ENCODE measurements around the gene NOX5.

Gene NOX5

GRCh38 chr15:68990992-68991500, 23.4 kb upstream of the NOX5 start:
- no peak overlapping the region for H3K4me3 ChIP-seq (ENCODE audit: low read length)
- TF ChIP-seq, protein P1, sequence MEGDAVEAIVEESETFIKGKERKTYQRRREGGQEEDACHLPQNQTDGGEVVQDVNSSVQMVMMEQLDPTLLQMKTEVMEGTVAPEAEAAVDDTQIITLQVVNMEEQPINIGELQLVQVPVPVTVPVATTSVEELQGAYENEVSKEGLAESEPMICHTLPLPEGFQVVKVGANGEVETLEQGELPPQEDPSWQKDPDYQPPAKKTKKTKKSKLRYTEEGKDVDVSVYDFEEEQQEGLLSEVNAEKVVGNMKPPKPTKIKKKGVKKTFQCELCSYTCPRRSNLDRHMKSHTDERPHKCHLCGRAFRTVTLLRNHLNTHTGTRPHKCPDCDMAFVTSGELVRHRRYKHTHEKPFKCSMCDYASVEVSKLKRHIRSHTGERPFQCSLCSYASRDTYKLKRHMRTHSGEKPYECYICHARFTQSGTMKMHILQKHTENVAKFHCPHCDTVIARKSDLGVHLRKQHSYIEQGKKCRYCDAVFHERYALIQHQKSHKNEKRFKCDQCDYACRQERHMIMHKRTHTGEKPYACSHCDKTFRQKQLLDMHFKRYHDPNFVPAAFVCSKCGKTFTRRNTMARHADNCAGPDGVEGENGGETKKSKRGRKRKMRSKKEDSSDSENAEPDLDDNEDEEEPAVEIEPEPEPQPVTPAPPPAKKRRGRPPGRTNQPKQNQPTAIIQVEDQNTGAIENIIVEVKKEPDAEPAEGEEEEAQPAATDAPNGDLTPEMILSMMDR (IDR thresholded peaks at IDR 0.05; ENCODE audit: insufficient read depth, low read depth, low read length, missing control alignments): no peak

DNA sequence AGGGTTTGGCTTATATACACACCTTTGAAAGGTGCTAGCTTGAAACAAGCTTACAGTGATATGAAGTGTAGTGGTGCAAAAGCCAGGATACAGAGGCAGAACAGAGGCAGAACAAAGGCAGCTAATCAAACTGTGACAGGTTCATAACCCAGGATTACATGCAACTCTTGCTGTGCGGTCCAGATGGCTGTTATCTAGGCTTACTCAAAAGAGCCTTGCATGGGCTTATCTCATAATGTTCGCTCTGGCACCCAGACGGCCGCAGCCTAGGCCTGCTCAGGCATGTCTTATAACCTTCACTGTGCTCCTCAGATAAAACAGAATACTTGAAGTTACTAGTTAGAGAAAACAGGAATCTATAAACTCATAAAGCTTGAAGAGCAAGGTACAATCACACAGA, 22.8 kb upstream of the NOX5 start:
- peak; percentile 76 for DNase-seq (ENCODE audit: low read depth)
- TF ChIP-seq, protein P1 (IDR thresholded peaks at IDR 0.05; ENCODE audit: insufficient read depth, low read depth, low read length, missing control alignments): no peak
- no peak overlapping the region for H3K4me3 ChIP-seq (ENCODE audit: low read length)

More at GRCh38 chr15:68990992-68991500, 23.4 kb upstream of the NOX5 start:
- no peak for DNase-seq (ENCODE audit: low read depth)

- TF ChIP-seq, protein P1 (IDR thresholded peaks at IDR 0.05; ENCODE audit: insufficient read depth, low read depth, low read length, missing control alignments): no peak
- H3K4me3 ChIP-seq (ENCODE audit: low read length): no peak overlapping the region
- peak; percentile 19 for DNase-seq (ENCODE audit: low read depth)
Measured at GRCh38 chr15:68992696-68993095, 21.8 kb upstream of the NOX5 start.

DNA sequence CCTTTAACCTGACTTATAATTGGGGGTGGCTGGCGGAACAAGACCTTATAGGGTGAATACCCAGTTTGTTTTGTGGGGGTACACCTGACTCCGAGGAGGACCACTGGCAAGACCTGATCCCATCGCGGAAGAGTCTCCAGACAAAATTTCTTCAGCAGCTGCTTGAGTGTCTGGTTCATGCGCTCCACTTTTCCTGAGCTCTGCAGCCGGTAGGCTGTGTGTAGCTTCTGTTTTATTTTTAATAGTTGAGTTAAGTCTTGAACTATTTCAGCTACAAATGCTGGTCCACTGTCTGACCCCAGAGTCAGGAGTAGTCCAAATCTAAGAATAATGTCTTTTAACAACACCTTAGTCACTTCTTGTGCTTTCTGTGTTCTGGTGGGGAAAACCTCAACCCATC, 21.2 kb upstream of the NOX5 start:
- TF ChIP-seq, protein P1 (IDR thresholded peaks at IDR 0.05; ENCODE audit: insufficient read depth, low read depth, low read length, missing control alignments): no peak
- no peak for DNase-seq (ENCODE audit: low read depth)
- no peak overlapping the region for H3K4me3 ChIP-seq (ENCODE audit: low read length)

DNA sequence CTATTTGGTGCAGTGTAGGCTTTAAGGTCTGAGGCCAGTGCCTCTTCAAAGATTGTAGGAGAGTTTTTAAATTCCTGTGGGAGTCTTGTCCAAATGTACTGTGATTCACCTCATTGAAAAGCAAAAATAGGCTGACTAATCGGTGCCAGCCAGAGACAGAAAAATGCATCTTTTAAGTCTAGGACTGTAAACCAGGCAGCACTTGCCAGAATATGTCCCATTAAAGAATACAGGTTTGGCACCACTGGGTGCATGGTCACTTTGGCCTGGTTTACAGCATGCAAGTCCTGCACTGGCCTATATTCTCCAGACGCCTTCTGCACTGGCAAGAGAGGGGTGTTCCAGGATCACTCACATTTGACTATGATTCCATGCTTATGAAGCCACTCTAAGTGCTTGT, 20.3 kb upstream of the NOX5 start:
- TF ChIP-seq, protein P1 (IDR thresholded peaks at IDR 0.05; ENCODE audit: insufficient read depth, low read depth, low read length, missing control alignments): no peak
- peak; percentile 57 for DNase-seq (ENCODE audit: low read depth)

GRCh38 chr15:68994981-68995761, 19.3 kb upstream of the NOX5 start:
- no peak for DNase-seq (ENCODE audit: low read depth)
- TF ChIP-seq, protein P1 (IDR thresholded peaks at IDR 0.05; ENCODE audit: insufficient read depth, low read depth, low read length, missing control alignments): no peak
- H3K4me3 ChIP-seq (ENCODE audit: low read length): no peak overlapping the region

More for the DNA sequence above, 20.3 kb upstream of the NOX5 start:
- H3K4me3 ChIP-seq (ENCODE audit: low read length): no peak overlapping the region
